Brain pericyte (primary cell): ENCODE measurements around the gene PEF1.

Experiments used
- DNase-seq: peaks from one replicate; pipeline ENCODE4 v3.0.0-alpha.2; 2012; ENCODE audit warnings: low read depth, low spot score

The PEF1 gene

DNA sequence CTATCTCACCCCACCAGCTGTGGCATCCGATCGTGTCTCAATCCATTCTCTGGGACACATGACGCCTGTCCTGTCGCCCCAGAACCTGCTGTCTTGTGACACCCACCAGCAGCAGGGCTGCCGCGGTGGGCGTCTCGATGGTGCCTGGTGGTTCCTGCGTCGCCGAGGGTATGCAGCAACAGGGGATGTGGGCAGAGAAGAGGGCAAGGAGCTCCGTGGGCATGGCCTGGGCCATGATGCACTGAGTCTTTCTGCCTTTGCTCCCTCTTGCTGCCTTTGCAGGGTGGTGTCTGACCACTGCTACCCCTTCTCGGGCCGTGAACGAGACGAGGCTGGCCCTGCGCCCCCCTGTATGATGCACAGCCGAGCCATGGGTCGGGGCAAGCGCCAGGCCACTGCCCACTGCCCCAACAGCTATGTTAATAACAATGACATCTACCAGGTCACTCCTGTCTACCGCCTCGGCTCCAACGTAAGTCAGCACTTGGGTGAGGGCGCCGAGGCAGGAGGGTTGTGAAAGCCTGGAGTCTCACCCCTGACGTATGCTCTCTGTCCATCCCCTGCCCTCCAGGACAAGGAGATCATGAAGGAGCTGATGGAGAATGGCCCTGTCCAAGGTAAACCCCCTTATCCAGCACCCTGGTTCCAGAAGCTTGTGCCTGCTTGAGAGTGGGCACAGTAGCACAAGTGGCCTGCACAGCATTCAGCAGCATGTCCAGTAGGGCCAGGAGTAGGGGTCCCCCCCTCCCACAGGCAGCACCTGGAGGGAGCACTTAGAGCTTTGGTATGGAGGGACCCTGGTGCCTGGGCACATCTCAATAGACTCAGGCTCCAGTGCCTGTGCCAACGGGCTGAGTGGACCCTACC lies 59.6 kb downstream of the PEF1 start:
- DNase-seq, result no peak

GRCh38 chr1:31583995-31584868 lies 60.4 kb downstream of the PEF1 start:
- no peak for DNase-seq

DNA sequence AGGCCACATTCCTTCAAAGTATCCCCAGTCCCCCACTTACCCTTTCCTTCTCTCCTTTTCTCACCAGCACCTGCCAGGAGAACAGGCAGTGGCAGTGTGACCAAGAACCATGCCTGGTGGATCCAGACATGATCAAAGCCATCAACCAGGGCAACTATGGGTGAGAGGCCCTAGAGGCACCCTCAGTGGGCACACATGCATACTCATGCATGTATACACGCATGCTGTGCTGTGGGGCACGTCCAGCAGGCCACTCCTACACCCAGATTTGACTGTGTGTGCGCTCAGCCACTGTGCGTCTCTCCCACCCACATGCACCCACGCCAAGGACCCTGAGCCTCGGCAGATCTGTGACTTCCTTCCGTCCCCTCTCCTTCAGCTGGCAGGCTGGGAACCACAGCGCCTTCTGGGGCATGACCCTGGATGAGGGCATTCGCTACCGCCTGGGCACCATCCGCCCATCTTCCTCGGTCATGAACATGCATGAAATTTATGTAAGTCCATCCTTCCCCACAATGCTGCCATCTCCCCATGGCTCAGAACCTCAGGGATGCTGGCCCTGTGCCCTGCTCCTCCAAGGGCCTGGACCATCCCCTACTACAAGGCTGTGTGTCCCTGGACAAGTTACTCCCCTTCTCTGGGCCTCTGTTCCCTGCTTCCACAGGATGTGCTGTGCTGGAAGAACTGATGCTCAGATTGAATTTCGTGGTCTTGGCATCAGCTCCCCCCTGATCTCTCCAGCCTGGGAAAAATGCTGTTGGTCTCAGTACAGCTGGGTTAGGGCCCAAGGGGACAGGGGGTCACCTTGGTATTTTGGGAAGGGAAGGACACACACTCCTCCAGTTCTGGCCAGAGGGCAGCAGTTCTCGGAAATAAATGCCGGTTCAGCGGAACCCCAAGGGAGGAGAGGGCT lies 61.3 kb downstream of the PEF1 start:
- no peak for DNase-seq

GRCh38 chr1:31581821-31582810 lies 62.6 kb downstream of the PEF1 start:
- DNase-seq, result no peak

GRCh38 chr1:31580891-31581603 lies 63.6 kb downstream of the PEF1 start:
- DNase-seq, result no peak

- DNase-seq, result no peak
Measured at GRCh38 chr1:31580513-31580870, 64.2 kb downstream of the PEF1 start.
